Activated naive CD4-positive, alpha-beta T cell treated with anti-CD3 and anti-CD28 coated beads, Interleukin-2, amount 50 U/mL, for 72 hours (primary cell): ENCODE data around the gene ZFHX2. TPM values are rescaled to one million over a fixed set of nuclear protein-coding genes. Genes with fewer than 3 reads are reported as not detected.
"Not testable (repeated sequence)": the region's sequence is repeated elsewhere in the genome, so short reads cannot be mapped to it uniquely, and the experiment has no call there.

Experiments
- ATAC-seq, 2 donors: fragments of 150-1000 bp; cut with Tn5 transposase; 2 replicates each; pipeline ENCODE4 v1.10.0; 2021; ENCODE audit warnings: mild to moderate bottlenecking in 2 of 2, moderate library complexity in 2 of 2
- DNase-seq, 2 donors: peaks; one replicate each; pipeline ENCODE4 v3.0.0; 2021 to 2022; ENCODE audit warnings: low spot score in 2 of 2
- H3K27ac Mint-ChIP-seq, 2 donors: one replicate each; pipeline ENCODE4 v1.8.0; 2022; ENCODE audit warnings: mild to moderate bottlenecking in 2 of 2, mixed read lengths in 2 of 2
- H3K36me3 Mint-ChIP-seq, 2 donors: one replicate each; pipeline ENCODE4 v1.8.0; 2022; ENCODE audit warnings: mixed read lengths in 2 of 2
- H3K9me3 Mint-ChIP-seq, 2 donors: one replicate each; pipeline ENCODE4 v1.8.0; 2022; ENCODE audit warnings: mixed read lengths in 2 of 2
- total RNA-seq, 2 donors: library from RNA; stranded (reverse); gene quantifications; one replicate each; pipeline ENCODE4 v1.2.3, GENCODE V29; 2022

Gene ZFHX2
- 1 to 10 TPM; 1.1 to 2.5 TPM for total RNA-seq

DNA sequence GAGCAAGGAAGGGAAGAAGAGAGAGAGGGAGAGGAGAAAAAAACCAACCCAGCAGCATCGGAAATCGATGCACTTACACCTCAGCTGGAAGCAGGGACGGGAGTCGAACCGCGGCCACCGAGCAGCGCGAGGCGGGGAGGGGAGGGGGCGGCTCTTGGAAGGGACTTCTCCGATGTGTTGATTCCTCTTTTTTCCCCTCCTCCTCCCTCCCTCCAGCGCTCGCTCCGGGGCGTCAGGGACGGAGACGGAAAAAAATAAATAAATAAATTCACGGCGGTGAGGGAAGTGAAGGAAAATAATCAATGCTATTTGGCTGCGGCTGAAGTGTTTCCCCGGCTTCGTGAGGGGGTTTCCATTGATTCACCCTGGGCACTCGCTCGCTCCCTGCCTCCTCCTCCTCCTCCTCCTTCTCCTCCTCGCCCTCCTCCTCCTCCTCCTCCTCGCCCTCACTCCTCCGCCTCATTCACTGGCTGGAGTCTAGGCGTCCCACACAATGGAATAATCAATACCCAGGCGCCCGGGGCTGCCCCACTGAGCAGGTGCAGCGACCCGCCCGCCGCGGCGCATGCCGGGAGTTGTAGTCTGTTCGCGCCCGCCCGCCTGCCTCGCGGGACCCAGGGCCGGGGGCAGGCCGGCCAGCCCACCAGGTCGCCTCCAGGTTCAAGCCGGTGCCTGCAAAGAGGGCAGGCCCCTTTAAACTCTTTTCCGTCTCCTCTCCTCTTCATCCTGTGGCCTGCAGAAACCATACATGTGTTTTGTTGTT lies at the start of gene ZFHX2:
ZFHX2 (minus strand) TSS at position 500 of the 763 bp plus-strand sequence. CDS start 16,440 bp downstream, outside the sequence.
- Mint-ChIP-seq H3K27ac (peak within 1 kb of the TSS; percentile 82 to 92), H3K36me3 (peaks cover 0 to 6% of the 10 kb centered on the region in 2 donors), H3K9me3 (no peaks in the 10 kb centered on the region)
- ATAC-seq (peak; percentile 79 to 82), DNase-seq (peak; percentile 80 to 82)

DNA sequence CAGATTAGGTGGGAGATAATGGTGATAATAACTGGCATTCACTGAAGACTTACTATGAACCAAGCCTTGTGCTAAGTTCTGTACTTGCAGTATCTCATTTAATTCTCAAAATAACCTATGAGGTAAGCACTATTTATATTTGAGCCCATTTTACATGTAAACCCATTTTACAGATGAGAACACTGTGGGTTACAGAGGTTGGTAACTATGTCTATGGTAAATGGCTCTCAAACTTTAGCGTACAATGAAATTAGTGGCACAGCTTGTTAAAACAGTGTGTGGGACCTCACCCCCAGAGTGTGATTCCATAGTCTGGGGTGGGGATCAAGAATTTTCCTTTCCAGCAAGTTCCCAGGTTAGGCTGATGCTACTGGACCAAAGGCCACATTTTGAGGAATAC lies 49.2 kb upstream of the ZFHX2 start:
- no peak overlapping the region for H3K27ac Mint-ChIP-seq
- DNase-seq: no peak
- ATAC-seq: no peak
- H3K36me3 Mint-ChIP-seq: peaks cover 0 to 5% of the 10 kb centered on the region in 2 donors
- H3K9me3 Mint-ChIP-seq: peaks cover 0 to 6% of the 10 kb centered on the region in 2 donors

DNA sequence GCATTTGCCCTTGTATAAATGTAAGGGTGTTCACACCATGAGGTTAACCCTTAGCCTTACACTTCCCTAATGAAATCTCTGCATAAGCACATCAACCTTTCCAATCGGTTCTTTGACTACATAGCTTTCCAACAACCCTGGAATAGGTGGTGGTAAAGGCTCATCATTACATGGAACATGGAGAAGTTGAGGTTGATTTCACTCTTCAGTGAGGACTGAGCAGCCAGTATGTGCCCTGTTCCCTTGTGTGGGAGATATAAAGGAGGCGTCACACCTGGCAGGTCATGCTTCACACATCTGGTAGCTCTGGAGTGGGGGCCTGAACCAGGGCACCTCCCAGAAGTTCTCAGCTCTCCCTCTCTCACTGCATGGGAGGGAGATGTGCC lies 48.8 kb upstream of the ZFHX2 start:
- ATAC-seq (no peak), DNase-seq (no peak)
- no peak overlapping the region for H3K27ac Mint-ChIP-seq
- peaks cover 0 to 5% of the 10 kb centered on the region in 2 donors for H3K36me3 Mint-ChIP-seq
- peaks cover 0 to 6% of the 10 kb centered on the region in 2 donors for H3K9me3 Mint-ChIP-seq

DNA sequence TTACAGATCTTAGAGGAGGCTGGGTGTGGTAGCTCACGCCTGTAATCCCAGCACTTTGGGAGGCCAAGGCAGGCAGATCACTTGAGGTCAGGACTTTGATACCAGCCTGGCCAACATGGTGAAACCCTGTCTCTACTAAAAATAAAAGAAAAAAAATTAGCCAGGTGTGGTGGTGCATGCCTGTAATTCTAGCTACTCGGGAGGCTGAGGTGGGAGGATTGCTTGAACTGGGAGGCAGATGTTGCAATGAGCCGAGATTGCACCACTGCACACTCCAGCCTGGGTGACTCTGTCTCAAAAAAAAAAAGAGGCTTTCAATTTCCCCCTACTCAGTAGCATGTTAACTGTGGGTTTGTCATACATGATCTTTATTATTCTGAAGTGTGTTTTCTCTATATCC lies 42.6 kb upstream of the ZFHX2 start:
- ATAC-seq, H3K27ac Mint-ChIP-seq, DNase-seq, H3K9me3 Mint-ChIP-seq, H3K36me3 Mint-ChIP-seq: not testable (repeated sequence)

DNA sequence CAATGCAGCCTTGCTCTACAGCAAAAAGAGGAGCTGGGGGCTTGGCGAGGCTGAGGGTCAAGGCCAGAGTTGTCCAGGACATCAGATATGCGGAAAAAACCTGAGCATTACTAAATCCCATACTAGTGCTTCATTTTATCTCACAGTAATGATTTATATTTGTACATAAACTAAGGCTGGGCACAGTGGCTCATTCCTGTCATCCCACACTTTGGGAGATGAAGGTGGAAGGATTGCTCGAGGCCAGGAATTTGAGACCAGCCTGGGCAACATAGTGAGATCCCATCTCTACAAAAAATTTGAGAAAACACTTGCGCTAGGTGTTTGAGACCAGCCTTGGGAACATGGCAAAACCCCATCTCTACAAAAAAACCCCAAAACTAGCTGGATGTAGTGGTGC lies 38.6 kb upstream of the ZFHX2 start:
- Mint-ChIP-seq H3K27ac (no peak overlapping the region), H3K36me3 (no peaks in the 10 kb centered on the region), H3K9me3 (no peaks in the 10 kb centered on the region)
- no peak for ATAC-seq
- DNase-seq: no peak

DNA sequence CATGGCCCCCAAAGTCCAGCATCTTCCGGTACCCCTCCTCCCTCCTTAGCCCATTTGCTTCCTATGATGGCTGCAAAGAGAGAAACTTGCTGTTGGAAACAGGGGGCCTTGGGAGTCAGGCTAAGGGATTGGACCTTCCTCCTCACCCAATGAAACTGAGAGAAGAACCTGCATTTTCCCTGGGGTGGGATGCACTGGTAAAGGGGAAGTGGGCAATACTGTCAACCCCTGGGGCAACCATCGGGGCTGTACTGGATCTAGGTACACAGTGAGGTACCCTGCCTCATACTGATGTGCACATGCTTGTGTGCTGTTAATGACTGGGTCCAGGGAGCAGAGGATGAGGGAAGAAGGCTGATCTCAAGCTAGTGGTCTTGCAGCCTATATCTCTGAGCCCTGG lies 38.0 kb upstream of the ZFHX2 start:
- no peak overlapping the region for H3K27ac Mint-ChIP-seq
- DNase-seq (no peak), ATAC-seq (peak in 1 of 2 donors; percentile 3)
- no peaks in the 10 kb centered on the region for H3K36me3 Mint-ChIP-seq
- no peaks in the 10 kb centered on the region for H3K9me3 Mint-ChIP-seq

DNA sequence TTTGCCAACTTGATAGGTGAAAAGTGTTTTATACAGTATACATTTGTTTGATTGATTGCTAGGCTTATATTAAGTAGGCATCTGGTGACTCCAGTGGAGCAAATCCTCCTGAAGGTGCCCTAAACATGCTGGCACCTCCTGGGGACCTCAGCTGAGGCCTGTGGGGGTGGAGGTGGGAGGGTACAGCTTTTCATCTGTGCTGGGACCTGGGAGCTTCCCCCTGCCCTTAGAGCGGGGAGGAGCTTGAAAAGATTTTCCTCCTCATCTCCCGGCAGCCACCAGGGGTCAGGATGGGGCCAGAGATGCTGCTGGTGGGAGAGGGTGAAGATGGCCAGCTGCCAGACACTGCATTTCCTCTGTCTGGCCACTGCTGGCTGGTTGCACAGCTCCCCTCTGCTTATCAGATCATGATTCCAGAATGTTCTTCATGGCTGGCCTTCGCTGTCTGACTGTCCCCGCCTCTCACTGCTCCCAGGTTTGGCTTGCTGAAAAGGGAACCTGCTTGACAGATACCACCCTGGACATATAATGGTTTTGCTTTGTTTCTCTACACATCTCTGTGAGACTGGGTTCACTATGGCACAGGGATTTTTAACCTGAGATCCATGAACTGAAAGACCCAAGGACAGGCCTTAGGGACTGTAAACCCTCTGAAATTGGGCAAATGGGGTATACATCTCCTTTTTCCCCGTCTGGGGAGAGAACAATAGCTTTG lies 37.5 kb upstream of the ZFHX2 start:
- DNase-seq: peak; percentile 81 to 85
- no peaks in the 10 kb centered on the region for H3K9me3 Mint-ChIP-seq
- H3K36me3 Mint-ChIP-seq: no peaks in the 10 kb centered on the region
- peak overlapping the region in 1 of 2 donors; percentile 53 for H3K27ac Mint-ChIP-seq
- peak; percentile 98 to 99 for ATAC-seq

DNA sequence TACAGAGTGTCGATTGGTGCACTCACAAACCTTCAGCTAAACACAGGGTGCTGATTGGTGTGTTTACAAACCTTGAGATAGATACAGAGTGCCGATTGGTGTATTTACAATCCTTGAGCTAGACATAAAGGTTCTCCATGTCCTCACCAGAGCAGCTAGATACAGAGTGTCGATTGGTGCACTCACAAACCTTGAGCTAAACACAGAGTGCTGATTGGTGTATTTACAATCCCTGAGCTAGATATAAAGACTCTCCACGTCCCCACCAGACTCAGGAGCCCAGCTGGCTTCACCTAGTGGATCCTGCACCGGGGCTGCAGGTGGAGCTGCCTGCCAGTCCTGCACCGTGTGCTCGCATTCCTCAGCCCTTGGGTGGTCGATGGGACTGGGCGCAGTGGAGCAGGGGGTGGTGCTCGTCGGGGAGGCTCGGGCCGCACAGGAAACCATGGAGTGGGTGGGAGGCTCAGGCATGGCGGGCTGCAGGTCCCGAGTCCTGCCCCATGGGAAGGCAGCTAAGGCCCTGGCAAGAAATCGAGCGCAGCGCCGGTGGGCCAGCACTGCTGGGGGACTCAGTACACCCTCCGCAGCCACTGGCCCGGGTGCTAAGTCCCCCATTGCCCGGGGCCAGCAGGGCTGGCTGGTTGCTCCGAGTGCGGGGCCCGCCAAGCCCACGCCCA lies 33.1 kb upstream of the ZFHX2 start:
- H3K36me3 Mint-ChIP-seq, H3K27ac Mint-ChIP-seq, H3K9me3 Mint-ChIP-seq, DNase-seq, ATAC-seq: not testable (repeated sequence)

DNA sequence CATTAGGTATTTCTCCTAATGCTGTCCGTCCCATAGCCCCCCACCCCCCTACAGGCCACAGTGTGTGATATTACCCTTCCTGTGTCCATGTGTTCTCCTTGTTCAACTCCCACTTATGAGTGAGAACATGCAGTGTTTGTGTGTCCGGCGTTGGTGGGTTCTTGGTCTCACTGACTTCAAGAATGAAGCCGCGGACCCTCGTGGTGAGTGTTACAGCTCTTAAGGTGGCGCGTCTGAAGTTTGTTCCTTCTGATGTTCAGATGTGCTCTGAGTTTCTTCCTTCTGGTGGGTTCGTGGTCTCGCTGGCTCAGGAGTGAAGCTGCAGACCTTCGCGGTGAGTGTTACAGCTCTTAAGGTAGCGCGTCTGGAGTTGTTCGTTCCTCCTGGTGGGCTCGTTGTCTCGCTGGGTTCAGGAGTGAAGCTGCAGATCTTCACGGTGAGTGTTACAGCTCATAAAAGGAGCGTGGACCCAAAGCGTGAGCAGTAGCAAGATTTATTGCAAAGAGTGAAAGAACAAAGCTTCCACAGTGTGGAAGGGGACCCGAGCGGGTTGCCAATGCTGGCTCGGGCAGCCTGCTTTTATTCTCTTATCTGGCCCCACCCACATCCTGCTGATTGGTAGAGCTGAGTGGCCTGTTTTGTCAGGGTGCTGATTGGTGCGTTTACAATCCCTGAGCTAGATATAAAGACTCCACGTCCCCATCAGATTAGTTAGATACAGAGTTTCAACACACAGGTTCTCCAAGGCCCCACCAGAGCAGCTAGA lies 32.4 kb upstream of the ZFHX2 start:
- peak in 1 of 2 donors; percentile 28 for DNase-seq
- not testable (repeated sequence) for H3K36me3 Mint-ChIP-seq, H3K9me3 Mint-ChIP-seq, ATAC-seq, H3K27ac Mint-ChIP-seq

DNA sequence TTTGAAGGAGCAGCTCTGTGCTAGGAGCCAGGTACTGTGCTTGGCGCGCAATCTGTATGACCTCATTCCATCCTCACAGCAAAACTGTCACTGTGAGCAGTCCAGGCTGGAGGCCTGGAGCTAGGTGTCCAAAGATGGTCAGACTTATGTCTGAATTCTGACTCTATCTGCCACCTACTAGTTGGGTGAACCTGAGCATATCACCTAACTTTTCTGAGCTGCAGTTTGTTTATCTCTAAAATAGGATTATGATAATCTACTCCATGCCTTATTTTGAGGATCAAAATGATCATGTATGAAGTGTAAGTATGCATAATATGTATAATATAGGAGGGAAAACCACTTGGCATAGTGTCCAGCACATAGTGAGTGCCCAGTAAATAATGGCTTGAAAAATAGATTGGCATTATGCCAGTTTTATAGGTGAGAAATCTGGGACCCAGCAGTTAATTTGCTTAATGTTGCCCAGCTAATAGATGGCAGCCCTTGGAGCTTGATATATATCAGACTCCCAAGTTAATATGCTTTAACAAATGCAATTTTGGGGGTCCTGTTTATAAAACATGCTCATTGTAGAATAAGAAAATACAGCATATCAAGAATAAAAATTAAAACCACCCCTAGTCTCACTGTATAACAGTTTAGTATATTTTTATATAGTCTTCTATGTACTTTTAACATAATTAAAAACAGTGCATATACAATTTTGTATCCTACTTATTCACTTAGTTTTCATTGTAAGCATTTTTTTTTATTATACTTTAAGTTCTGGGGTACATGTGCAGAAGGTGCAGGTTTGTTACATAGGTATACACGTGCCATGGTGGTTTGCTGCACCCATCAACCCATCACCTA lies 31.6 kb upstream of the ZFHX2 start:
- no peak for ATAC-seq
- Mint-ChIP-seq H3K27ac (no peak overlapping the region), H3K36me3 (no peaks in the 10 kb centered on the region), H3K9me3 (no peaks in the 10 kb centered on the region)
- no peak for DNase-seq

DNA sequence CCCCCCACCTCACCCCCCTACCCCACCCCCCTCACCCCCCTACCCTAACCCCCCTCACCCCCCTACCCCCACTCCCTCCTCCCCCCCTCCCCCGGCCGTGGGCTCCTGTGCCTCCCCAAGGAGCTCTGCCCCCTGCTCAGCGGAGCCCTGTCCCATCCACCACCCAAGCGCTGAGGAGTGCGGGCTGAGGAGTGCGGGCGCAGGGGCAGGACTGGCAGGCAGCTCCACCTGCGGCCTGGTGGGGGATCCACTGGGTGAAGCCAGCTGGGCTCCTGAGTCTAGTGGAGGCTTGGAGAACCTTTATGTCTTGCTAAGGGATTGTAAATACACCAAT lies 29.4 kb upstream of the ZFHX2 start:
- ATAC-seq (no peak), DNase-seq (peak in 1 of 2 donors; percentile 38)
- Mint-ChIP-seq H3K36me3 (peaks cover 5 to 7% of the 10 kb centered on the region in 2 donors), H3K27ac (no peak overlapping the region), H3K9me3 (no peaks in the 10 kb centered on the region)

DNA sequence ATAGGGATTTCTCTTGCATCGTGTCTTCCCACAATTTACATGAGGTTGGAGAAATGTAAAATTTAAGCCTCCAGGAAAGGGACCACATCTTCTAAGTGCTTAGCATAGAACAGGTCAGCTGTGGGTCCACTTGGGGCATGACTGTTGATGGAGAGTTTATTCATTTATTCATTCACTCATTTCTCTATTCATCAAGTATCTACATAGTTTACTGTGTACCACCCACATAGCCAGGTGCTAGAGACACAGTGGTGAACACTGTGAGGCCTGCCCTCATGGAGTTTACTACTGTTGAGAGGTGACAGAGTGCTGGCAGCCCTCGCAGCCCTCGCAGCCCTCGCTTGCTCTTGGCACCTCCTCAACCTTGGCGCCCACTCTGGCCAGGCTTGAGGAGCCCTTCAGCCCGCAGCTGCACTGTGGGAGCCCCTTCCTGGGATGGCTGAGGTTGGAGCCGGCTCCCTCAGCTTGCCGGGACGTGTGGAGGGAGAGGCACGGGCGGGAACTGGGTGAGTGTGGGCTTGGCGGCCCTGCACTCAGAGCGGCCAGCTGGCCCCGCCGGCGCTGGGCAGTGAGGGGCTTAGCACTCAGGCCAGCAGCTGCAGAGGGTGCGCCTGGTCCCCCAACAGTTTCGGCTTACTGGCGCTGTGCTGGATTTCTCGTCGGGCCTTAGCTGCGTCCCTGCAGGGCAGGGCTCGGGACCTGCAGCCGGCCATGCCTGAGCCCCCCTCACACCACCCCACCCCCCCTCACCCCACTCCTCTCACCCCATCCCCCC lies 28.8 kb upstream of the ZFHX2 start:
- peak in 1 of 2 donors; percentile 51 for DNase-seq
- peaks cover 5 to 7% of the 10 kb centered on the region in 2 donors for H3K36me3 Mint-ChIP-seq

DNA sequence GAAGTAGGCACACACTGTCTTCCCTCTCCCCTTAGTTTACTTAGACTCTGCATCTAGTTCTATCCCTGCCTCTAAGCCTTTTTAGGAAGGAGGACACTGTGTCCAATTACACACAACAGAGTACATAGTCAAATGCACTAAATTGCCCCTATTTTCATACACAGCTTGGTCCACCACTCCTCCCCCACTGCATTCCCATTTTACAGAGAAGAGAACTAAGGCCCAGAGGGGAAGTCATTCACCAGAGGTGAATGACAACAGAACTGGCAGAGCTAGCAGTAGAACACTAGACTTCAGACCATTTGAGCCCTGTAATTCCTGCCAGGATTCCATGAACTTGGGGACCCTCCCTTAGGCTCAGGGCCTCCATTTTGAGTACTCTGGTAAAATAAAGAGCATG lies 28.2 kb upstream of the ZFHX2 start:
- ATAC-seq: no peak
- no peak overlapping the region for H3K27ac Mint-ChIP-seq
- DNase-seq: no peak
- no peaks in the 10 kb centered on the region for H3K9me3 Mint-ChIP-seq
- H3K36me3 Mint-ChIP-seq: peaks cover 5 to 7% of the 10 kb centered on the region in 2 donors

More for the DNA sequence above, 28.8 kb upstream of the ZFHX2 start:
- Mint-ChIP-seq H3K27ac (no peak overlapping the region), H3K9me3 (no peaks in the 10 kb centered on the region)
- no peak for ATAC-seq

DNA sequence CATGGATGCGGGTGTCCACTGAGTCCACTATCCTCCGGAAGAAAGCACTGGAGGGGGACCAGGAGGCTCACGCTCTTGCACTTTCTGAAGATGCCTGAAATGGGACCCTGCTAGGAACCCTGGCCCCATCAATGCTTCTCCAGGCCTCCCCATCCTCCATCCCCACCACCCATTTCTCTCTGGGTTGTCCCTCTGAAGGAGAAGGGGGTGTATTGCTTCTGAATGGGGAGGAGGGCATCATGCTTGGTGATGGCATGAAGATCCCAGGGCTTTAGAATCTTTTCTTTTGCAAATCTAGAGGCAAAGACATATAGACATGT lies 27.7 kb upstream of the ZFHX2 start:
- no peaks in the 10 kb centered on the region for H3K9me3 Mint-ChIP-seq
- peak in 1 of 2 donors; percentile 34 for DNase-seq
- ATAC-seq: no peak
- no peak overlapping the region for H3K27ac Mint-ChIP-seq
- H3K36me3 Mint-ChIP-seq: peaks cover 5 to 7% of the 10 kb centered on the region in 2 donors

DNA sequence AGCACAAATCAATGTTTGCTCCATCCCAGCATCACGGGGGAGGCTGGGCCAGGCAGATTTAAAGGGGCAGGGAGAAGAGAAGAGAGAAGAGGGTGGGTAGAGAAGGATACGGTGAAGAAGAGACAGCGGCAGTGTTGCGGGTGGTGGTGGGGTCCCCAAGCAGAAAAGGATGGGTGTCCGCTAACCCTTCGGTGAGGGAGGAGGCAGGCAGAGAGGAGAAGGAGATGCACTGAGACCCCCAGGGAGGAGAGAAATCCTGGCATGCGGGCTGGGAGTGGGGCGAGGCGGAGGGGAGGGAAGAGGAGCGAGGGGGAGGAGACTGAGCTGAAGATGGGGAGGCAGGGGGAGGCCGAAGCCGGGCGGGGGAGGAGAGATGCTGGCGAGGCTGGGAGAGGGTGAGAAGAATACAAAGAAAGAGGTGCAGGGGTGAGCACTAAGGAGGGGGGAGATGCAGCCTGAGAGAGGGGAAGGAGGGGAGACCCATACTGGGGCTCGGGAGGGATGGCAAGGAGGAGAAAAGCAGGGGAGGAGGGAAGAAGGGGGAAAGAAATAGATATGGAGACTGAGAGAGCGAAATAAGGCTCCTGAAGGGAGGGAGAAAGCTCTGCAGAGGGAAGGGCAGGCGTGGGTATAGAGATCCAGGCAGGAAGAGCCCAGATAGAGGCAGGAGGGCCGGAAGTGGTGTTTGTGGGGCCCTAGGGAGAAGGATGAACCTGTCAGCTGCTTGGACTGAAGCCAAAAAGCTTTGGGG lies 27.2 kb upstream of the ZFHX2 start, which contains the start of gene JPH4:
JPH4 (minus strand) TSS at position 231 of the 751 bp plus-strand sequence. CDS start 1,337 bp downstream, outside the sequence.
- no peaks in the 10 kb centered on the region for H3K9me3 Mint-ChIP-seq
- no peak for ATAC-seq
- peak in 1 of 2 donors; percentile 30 for DNase-seq
- peaks cover 5 to 7% of the 10 kb centered on the region in 2 donors for H3K36me3 Mint-ChIP-seq
- H3K27ac Mint-ChIP-seq: no peak within 1 kb of the TSS
